Pancreas (tissue), 10 donors: ENCODE data around the gene APIP. TPM values are rescaled to one million over a fixed set of nuclear protein-coding genes. Genes with fewer than 3 reads are reported as not detected.

ENCODE experiments used
- ATAC-seq, 4 donors: fragments of 200-7000 bp; cut with Tn5 transposase; one replicate each; pipeline versions ENCODE4 v1.8.0 to v1.9.1; 2020; ENCODE audit warnings: mild to moderate bottlenecking in 4 of 4, moderate library complexity in 4 of 4
- DNase-seq, 6 donors: peaks; one replicate each; pipeline ENCODE4 v3.0.0-alpha.2; 2020
- FAIRE-seq: peaks from 2 replicates; lab custom pipeline; 2012; peaks lifted over from hg19 to GRCh38; lab: Jason Lieb, UNC
- H3K27ac ChIP-seq, 4 donors: fragments of 200-600 bp; sonication (generic); 1 replicate in 3 of 4; 2 replicates in 1 of 4; pipeline versions ENCODE4 v1.5.0 to v1.8.0; 2020
- H3K27me3 ChIP-seq, 4 donors: fragments of 200-600 bp; one replicate each; pipeline ENCODE4 v1.8.0; 2021
- H3K36me3 ChIP-seq, 3 donors: fragments of 200-600 bp; sonication (generic) in 1 of 3; one replicate each; pipeline versions ENCODE4 v1.5.0 to v1.8.0; 2020 to 2021
- H3K4me1 ChIP-seq, 3 donors: fragments of 200-600 bp; one replicate each; pipeline ENCODE4 v1.8.0; 2021
- H3K4me3 ChIP-seq, 4 donors: fragments of 200-600 bp; sonication (generic) in 2 of 4; one replicate each; pipeline versions ENCODE4 v1.5.0 to v1.8.0; 2020 to 2021
- H3K9me3 ChIP-seq, 4 donors: fragments of 200-600 bp; one replicate each; pipeline ENCODE4 v1.8.0; 2021
- CTCF ChIP-seq, 4 donors: fragments of 200-600 bp; sonication (generic) in 3 of 4; IDR thresholded peaks; one replicate each; pipeline versions ENCODE4 v1.5.0 to v1.8.0; 2021; ENCODE audit warnings: antibody characterized with exemption in 4 of 4
- WGBS, 2 donors: extraction: QIAGEN DNeasy Blood & Tissue Kit; methylation state at CpG; one replicate each; pipeline ENCODE4 v1.1.7; 2013; 5-methylcytosine and 5-hydroxymethylcytosine counted together
- intact Hi-C, 3 donors: fragments of 100-400 bp; cut with DNase I; formaldehyde crosslinking; loops; one replicate each; pipeline versions ENCODE4 v1.11.1 to v1.14.2; 2022
- polyA plus RNA-seq, 2 donors: library from polyadenylated mRNA; stranded (reverse); fragments of 200-250 nt; gene quantifications; one replicate each; pipeline ENCODE4 v1.2.3, GENCODE V29; 2013
- total RNA-seq, 6 donors: library from RNA; stranded (reverse); fragmentation: NEBNext Ultra II Directional in 4 of 6; extraction: Animal tissue kit (Norgen Biotek cat#: 25700) in 4 of 6; gene quantifications; one replicate each; pipeline versions ENCODE4 v1.2.1 to v1.2.4, GENCODE V29; 2021 to 2023
- donor health status: healthy with polysubstance abuse.
- donor health status: DM: no; HTN: no; CAD: no; lungs with moderate emphysema.
- donor health status: DM: no; HTN: no; CAD: no.
- donor health status: control.
- donor health status: control.
- donor health status: Bipolar disorder and iron deficiency.
- donor health status: DM: yes; HTN: yes; CAD: no.
- donor health status: DM: no; HTN: no; CAD: no.
- donor health status: DM: no; HTN: no; CAD: no.
- donor health status: DM: yes; HTN: yes; CAD: no.

Gene APIP
- total and polyA plus RNA-seq, 8 donors = 12.2 to 21.4 (median 13.9) TPM

DNA sequence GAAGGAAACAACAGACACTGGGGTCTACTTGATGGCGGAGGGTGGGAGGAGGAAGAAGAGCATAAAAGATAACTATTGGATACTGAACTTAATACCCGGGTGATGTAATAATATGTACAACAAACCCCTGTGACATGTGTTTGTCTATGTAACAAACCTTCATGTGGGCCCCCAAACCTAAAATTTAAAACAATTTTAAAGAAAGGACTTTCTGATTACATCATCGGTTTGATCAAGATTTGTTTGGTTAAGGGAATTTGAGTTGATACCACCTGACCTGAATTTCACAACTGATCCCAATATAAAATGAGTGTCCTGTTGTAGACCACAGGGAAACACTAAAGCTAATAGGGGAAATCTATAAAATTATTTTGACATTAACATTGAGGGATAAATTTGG lies 34.3 kb downstream of the APIP start:
- no peak for TF ChIP-seq CTCF (IDR thresholded peaks at IDR 0.05)
- H3K4me1 ChIP-seq = peaks cover 0 to 1% (median 0%) of the 10 kb centered on the region in 3 donors
- ATAC-seq (no peak), DNase-seq (no peak), FAIRE-seq (no peak)
- no peak overlapping the region for H3K4me3 ChIP-seq
- H3K27ac ChIP-seq = no peak overlapping the region
- no peaks in the 10 kb centered on the region for H3K9me3 ChIP-seq
- intact Hi-C loops = no loop called here
- no peaks in the 10 kb centered on the region for H3K27me3 ChIP-seq
- WGBS, 2 donors = 97 to 98% methylated on average over 3 of the region's 3 CpGs
- peaks cover 0 to 8% (median 7%) of the 10 kb centered on the region in 3 donors for H3K36me3 ChIP-seq

DNA sequence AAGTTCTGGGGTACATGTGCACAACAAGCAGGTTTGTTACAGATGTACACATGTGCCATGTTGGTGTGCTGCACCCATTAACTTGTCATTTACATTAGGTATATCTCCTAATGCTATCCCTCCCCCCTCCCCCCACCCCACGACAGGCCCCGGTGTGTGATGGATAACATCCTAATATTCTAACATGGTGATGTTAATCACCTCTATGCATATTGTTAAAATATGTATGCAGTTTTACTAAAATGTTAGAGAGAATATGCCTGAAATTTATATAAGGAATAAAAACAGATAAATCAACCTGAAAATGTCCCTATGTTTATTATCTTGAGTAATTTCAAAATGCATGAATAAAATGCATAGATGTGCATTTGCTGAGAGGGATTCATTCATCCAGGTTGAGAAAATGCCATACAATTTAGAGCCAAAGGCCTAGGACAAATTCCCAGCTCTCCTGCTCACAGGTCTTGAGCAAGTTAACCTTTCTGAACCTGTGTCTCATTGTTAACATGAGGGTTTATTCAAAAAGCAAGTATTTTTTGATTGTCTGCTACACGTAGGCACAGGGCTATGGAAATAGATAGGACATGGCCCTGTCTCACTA lies 38.7 kb downstream of the APIP start:
- WGBS, 2 donors = 89 to 91% methylated on average over 3 of the region's 3 CpGs
- Histone ChIP-seq H3K9me3 (no peaks in the 10 kb centered on the region), H3K4me3 (no peak overlapping the region), H3K27ac (no peak overlapping the region), H3K27me3 (no peaks in the 10 kb centered on the region), H3K4me1 (no peaks in the 10 kb centered on the region), H3K36me3 (peaks cover 0 to 1% (median under 1%) of the 10 kb centered on the region in 3 donors)
- ATAC-seq (no peak), DNase-seq (no peak), FAIRE-seq (no peak)
- intact Hi-C loops = no loop called here
- no peak for TF ChIP-seq CTCF (IDR thresholded peaks at IDR 0.05)

- Histone ChIP-seq H3K4me1 (no peaks in the 10 kb centered on the region), H3K4me3 (no peak overlapping the region), H3K36me3 (no peaks in the 10 kb centered on the region), H3K27me3 (no peaks in the 10 kb centered on the region), H3K27ac (no peak overlapping the region), H3K9me3 (no peaks in the 10 kb centered on the region)
- DNase-seq (no peak), FAIRE-seq (no peak), ATAC-seq (no peak)
- intact Hi-C loops = no loop called here
- no peak for TF ChIP-seq CTCF (IDR thresholded peaks at IDR 0.05)
- 87 to 95% methylated on average over 4 of the region's 4 CpGs for WGBS, 2 donors
Observed at GRCh38 chr11:34874202-34874601, 42.0 kb downstream of the APIP start.

- no peak overlapping the region for H3K27ac ChIP-seq
- no peak for TF ChIP-seq CTCF (IDR thresholded peaks at IDR 0.05)
- ATAC-seq (no peak), FAIRE-seq (no peak), DNase-seq (no peak)
- no peak overlapping the region for H3K4me3 ChIP-seq
- intact Hi-C loops = no loop called here
- no peaks in the 10 kb centered on the region for H3K27me3 ChIP-seq
- no peaks in the 10 kb centered on the region for H3K36me3 ChIP-seq
- 82 to 83% methylated on average over 5 of the region's 5 CpGs for WGBS, 2 donors
- H3K9me3 ChIP-seq = no peaks in the 10 kb centered on the region
- H3K4me1 ChIP-seq = no peaks in the 10 kb centered on the region
Observed at GRCh38 chr11:34870548-34871196, 45.5 kb downstream of the APIP start.

DNA sequence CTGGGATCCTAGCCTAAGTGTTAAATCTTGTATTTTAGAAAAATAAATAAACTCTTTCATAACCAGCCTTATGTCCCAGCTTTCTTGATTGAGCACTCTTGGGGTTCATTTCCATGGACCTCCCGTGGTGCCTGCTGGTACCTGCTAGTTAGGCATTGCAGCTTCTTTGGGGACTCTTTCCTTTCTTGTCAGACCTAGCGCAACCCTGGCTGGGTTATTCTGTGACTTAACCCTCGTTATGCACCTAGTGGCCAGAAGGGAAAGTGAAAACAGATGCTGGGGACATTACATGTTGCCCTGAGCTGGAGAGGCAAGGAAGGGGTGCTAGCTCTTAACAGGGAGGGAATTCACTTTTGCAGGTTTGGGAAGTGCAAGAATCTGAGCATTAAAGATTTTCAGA lies 46.8 kb downstream of the APIP start:
- no peak overlapping the region for H3K27ac ChIP-seq
- intact Hi-C loops = no loop called here
- no peak for TF ChIP-seq CTCF (IDR thresholded peaks at IDR 0.05)
- DNase-seq (no peak), ATAC-seq (no peak), FAIRE-seq (no peak)
- no peaks in the 10 kb centered on the region for H3K4me1 ChIP-seq
- no peaks in the 10 kb centered on the region for H3K9me3 ChIP-seq
- no peaks in the 10 kb centered on the region for H3K36me3 ChIP-seq
- WGBS, 2 donors = 74 to 79% methylated on average over 3 of the region's 3 CpGs
- no peaks in the 10 kb centered on the region for H3K27me3 ChIP-seq
- no peak overlapping the region for H3K4me3 ChIP-seq
